Thymus (tissue), 11 donors: Measurements from ENCODE around the gene BPIFA2. TPM values are rescaled to one million over a fixed set of nuclear protein-coding genes. Genes with fewer than 3 reads are reported as not detected.

Experiments
- DNase-seq, 9 donors: peaks; one replicate each; pipeline ENCODE4 v3.0.0-alpha.2; 2013; ENCODE audit warnings: low spot score in 9 of 9, low read depth in 6 of 9, missing footprints in 1 of 9
- H3K27ac ChIP-seq, 2 donors: one replicate each; pipeline ENCODE4 v1.5.1; 2013; ENCODE audit warnings: control low read depth in 1 of 2, low read depth in 1 of 2, low read length in 1 of 2, mild to moderate bottlenecking in 1 of 2, moderate library complexity in 1 of 2
- H3K27me3 ChIP-seq, 2 donors: one replicate each; pipeline ENCODE4 v1.5.1; 2013; ENCODE audit warnings: low read length in 1 of 2; ENCODE audit not compliant: control insufficient read depth in 2 of 2, insufficient read depth in 1 of 2
- H3K36me3 ChIP-seq, 2 donors: one replicate each; pipeline ENCODE4 v1.5.1; 2013; ENCODE audit warnings: low read length in 1 of 2, mild to moderate bottlenecking in 1 of 2, moderate library complexity in 1 of 2; ENCODE audit not compliant: control insufficient read depth in 2 of 2, insufficient read depth in 2 of 2
- H3K4me1 ChIP-seq, 2 donors: one replicate each; pipeline ENCODE4 v1.5.1; 2013; ENCODE audit warnings: low read length in 2 of 2; ENCODE audit not compliant: control insufficient read depth in 2 of 2, insufficient read depth in 2 of 2
- H3K4me3 ChIP-seq, 2 donors: one replicate each; pipeline ENCODE4 v1.5.1; 2013; ENCODE audit warnings: low read length in 2 of 2, control low read depth in 1 of 2, mild to moderate bottlenecking in 1 of 2
- H3K9me3 ChIP-seq, 2 donors: one replicate each; pipeline ENCODE4 v1.5.1; 2013; ENCODE audit warnings: low read length in 1 of 2, mild to moderate bottlenecking in 1 of 2; ENCODE audit not compliant: control insufficient read depth in 2 of 2, insufficient read depth in 1 of 2
- WGBS: extraction: QIAGEN DNeasy Blood & Tissue Kit; methylation state at CpG from one replicate; pipeline ENCODE4 v1.1.7; 2013; 5-methylcytosine and 5-hydroxymethylcytosine counted together
- polyA plus RNA-seq: library from polyadenylated mRNA; stranded (reverse); fragments of 200-250 nt; gene quantifications from one replicate; pipeline ENCODE4 v1.2.3, GENCODE V29; 2013
- total RNA-seq: library from RNA; stranded (reverse); fragments of 120-200 nt; gene quantifications from one replicate; pipeline ENCODE4 v1.2.4, GENCODE V29; 2013
- donor health status: healthy.

Gene BPIFA2
- total and polyA plus RNA-seq, 2 donors: 0.07 TPM; not detected in 1

DNA sequence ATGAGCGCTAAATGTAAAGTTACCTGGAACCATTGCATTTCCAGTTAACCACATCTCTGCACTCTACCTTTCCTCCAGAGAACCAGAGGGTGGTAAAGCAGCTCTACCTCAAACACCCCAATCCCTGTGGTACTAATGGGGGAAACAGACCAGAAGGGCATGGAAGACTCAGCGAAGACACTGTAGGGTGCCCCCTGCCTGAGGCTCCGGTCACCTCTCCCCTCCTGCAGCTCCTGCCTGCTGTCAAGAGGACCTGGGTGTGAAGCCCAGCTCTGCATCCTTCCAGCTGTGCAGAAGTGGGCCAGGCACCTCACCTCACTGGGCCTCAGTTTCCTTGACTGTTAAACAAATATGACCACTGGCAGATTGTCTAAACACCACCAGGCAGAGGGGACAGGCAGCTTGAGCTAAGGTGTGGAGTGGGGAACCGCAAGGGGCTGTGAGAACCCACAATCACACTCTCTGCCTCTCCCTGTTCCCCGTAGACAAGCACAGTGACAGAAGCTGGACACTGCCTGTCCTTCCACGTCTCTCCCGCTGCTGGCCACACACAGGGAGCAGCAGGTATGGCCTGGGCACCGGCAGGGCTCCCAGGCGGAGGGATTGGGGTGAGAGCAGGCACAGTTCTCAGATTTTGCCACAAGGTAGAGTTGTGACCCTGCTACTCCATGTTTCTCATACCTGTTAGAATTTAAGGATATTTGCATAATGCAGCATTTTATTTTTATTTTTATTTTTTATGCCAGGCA lies 9.1 kb upstream of the BPIFA2 start:
- DNase-seq: no peak
- Histone ChIP-seq H3K4me1 (no peaks in the 10 kb centered on the region), H3K4me3 (no peak overlapping the region), H3K9me3 (no peaks in the 10 kb centered on the region), H3K27ac (no peak overlapping the region), H3K36me3 (no peaks in the 10 kb centered on the region), H3K27me3 (no peaks in the 10 kb centered on the region)
- WGBS: 81% methylated on average over 9 of the region's 9 CpGs

DNA sequence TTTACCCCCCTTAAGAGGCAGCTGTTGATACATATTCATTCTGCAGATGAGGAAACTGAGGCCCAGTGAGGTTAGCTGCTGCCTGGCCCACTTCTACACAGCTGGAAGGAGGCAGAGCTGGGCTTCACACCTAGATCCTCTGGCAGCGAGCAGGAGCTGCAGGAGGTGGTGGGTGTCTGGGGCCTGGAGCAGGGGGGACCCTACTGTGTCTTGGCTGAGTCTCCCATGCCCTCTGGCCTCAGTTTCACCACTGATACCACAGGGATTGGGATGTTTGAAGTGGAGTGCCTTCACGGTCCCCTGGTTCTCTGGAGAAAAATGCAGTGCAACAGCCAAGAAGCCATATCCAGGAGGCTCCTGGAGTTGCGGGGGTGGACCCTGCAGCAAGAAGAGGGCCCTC lies 8.2 kb upstream of the BPIFA2 start:
- DNase-seq: no peak
- 93% methylated on average over 3 of the region's 3 CpGs for WGBS
- H3K27me3 ChIP-seq: no peaks in the 10 kb centered on the region
- no peak overlapping the region for H3K4me3 ChIP-seq
- H3K4me1 ChIP-seq: no peaks in the 10 kb centered on the region
- H3K9me3 ChIP-seq: no peaks in the 10 kb centered on the region
- H3K27ac ChIP-seq: no peak overlapping the region
- H3K36me3 ChIP-seq: no peaks in the 10 kb centered on the region

GRCh38 chr20:33160681-33161080 lies 7.3 kb upstream of the BPIFA2 start:
- Histone ChIP-seq H3K9me3 (no peaks in the 10 kb centered on the region), H3K27me3 (no peaks in the 10 kb centered on the region), H3K27ac (no peak overlapping the region), H3K4me3 (no peak overlapping the region), H3K4me1 (no peaks in the 10 kb centered on the region), H3K36me3 (no peaks in the 10 kb centered on the region)
- 89% methylated on average over 5 of the region's 5 CpGs for WGBS
- no peak for DNase-seq

GRCh38 chr20:33162313-33162712 lies 5.6 kb upstream of the BPIFA2 start:
- Histone ChIP-seq H3K9me3 (no peaks in the 10 kb centered on the region), H3K27ac (no peak overlapping the region), H3K36me3 (no peaks in the 10 kb centered on the region), H3K4me3 (no peak overlapping the region), H3K27me3 (no peaks in the 10 kb centered on the region), H3K4me1 (no peaks in the 10 kb centered on the region)
- no peak for DNase-seq
- 96% methylated on average over 6 of the region's 6 CpGs for WGBS

DNA sequence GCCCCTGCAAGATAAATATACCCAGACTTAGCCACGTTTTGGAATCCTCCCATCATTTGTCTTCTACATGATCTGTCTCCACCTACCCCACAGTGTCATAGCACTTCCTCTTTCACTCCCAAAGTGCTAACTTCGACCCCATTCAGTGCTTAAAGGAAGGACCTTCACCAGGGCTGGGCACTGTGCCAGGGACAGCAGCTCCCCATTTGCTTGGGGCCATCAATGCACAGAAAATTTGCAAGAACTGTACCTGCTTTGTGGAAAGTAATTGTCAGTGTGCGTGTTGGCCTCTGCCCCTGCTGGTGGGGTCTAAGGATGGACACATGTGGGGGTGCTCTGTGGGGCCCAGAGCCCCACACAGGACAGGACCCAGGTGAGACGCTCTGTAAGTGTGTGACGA lies 5.2 kb upstream of the BPIFA2 start:
- 55% methylated on average over 5 of the region's 5 CpGs for WGBS
- no peaks in the 10 kb centered on the region for H3K36me3 ChIP-seq
- H3K27ac ChIP-seq: no peak overlapping the region
- H3K4me3 ChIP-seq: no peak overlapping the region
- DNase-seq: no peak
- H3K9me3 ChIP-seq: no peaks in the 10 kb centered on the region
- no peaks in the 10 kb centered on the region for H3K27me3 ChIP-seq
- H3K4me1 ChIP-seq: no peaks in the 10 kb centered on the region

- Histone ChIP-seq H3K4me3 (no peak overlapping the region), H3K36me3 (no peaks in the 10 kb centered on the region), H3K27me3 (no peaks in the 10 kb centered on the region), H3K27ac (no peak overlapping the region), H3K4me1 (no peaks in the 10 kb centered on the region), H3K9me3 (peaks cover 0 to 6% of the 10 kb centered on the region in 2 donors)
- no peak for DNase-seq
- 86% methylated on average over 8 of the region's 8 CpGs for WGBS
Observed at GRCh38 chr20:33163856-33164762, 3.9 kb upstream of the BPIFA2 start.

DNA sequence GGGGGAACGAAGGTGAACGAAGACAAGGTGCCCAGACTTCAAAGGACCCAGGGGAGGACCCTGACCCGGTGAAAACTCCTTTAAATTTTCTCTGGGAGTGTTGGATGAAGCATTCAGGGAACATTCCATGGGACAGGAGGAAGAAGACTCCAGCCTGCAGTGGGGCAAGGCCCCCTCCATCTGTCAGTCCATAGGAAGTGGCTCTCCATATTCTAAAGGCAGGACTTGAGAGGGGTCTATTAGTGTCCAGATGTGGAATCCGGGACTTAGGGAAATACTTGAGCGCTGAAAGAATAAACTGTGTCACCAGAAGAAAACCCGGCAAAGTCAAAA lies 3.2 kb upstream of the BPIFA2 start:
- Histone ChIP-seq H3K9me3 (peaks cover 0 to 6% of the 10 kb centered on the region in 2 donors), H3K27ac (no peak overlapping the region), H3K27me3 (no peaks in the 10 kb centered on the region), H3K36me3 (no peaks in the 10 kb centered on the region), H3K4me3 (no peak overlapping the region), H3K4me1 (no peaks in the 10 kb centered on the region)
- DNase-seq: no peak
- 87% methylated on average over 6 of the region's 6 CpGs for WGBS

DNA sequence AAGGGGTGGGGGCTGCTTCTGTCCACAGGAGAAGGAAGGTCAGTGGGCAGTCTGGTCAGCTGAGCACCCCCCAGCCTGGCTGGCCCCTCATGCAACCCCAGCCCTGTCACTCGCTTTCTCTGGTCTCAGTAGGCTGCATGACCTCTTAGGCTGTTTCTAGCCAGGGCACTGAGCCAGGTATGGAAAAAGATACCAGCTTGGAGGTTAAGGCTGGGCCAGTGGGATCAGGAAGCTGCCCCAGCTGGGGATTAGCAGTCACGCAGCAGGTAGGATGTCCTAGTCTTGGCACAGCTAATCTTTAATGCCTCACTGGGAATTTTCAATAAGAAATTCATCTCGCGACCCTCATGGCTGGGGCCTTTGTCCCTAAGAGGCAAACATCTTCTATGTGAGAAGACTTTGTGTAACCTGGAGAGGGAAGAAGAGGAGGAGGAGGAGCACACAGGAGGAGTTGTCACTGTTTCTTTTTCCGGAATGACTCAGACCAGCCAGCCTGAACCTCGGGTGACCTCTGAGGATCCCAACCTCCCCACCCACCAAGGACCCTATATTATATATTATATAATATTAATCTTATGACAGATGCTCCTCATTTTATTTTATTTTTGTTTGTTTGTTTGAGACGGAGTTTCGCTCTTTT lies 2.4 kb upstream of the BPIFA2 start:
- H3K4me3 ChIP-seq: no peak overlapping the region
- peaks cover 0 to 6% of the 10 kb centered on the region in 2 donors for H3K9me3 ChIP-seq
- no peaks in the 10 kb centered on the region for H3K4me1 ChIP-seq
- 90% methylated on average over 8 of the region's 8 CpGs for WGBS
- H3K27ac ChIP-seq: no peak overlapping the region
- no peaks in the 10 kb centered on the region for H3K36me3 ChIP-seq
- H3K27me3 ChIP-seq: no peaks in the 10 kb centered on the region
- DNase-seq: no peak

GRCh38 chr20:33166533-33167113 lies 1.3 kb upstream of the BPIFA2 start:
- Histone ChIP-seq H3K4me3 (no peak overlapping the region), H3K27me3 (no peaks in the 10 kb centered on the region), H3K9me3 (peaks cover 0 to 6% of the 10 kb centered on the region in 2 donors), H3K36me3 (no peaks in the 10 kb centered on the region), H3K4me1 (no peaks in the 10 kb centered on the region), H3K27ac (no peak overlapping the region)
- WGBS: 89% methylated on average over 8 of the region's 8 CpGs
- no peak for DNase-seq
